Endometrial microvascular endothelial cells (primary cell): ENCODE measurements around the gene OR10A2. TPM values are rescaled to one million over a fixed set of nuclear protein-coding genes. Genes with fewer than 3 reads are reported as not detected.
"Not testable (repeated sequence)": the region's sequence is repeated elsewhere in the genome, so short reads cannot be mapped to it uniquely, and the experiment has no call there.

Experiments used
- in situ Hi-C: cut with HindIII; loops from 2 replicates; pipeline ENCODE4 v1.10.0; 2017; ENCODE audit warnings: low sequenced_read_pairs, low pct_unique_long_range_greater_than_20kb; ENCODE audit errors: inconsistent ontology term
- total RNA-seq: library from RNA; depleted of rRNA; stranded (reverse); fragments of >200 nt; gene quantifications from one replicate; pipeline ENCODE4 v1.2.3, GENCODE V29; 2015; ENCODE audit errors: inconsistent ontology term

The OR10A2 gene, protein sequence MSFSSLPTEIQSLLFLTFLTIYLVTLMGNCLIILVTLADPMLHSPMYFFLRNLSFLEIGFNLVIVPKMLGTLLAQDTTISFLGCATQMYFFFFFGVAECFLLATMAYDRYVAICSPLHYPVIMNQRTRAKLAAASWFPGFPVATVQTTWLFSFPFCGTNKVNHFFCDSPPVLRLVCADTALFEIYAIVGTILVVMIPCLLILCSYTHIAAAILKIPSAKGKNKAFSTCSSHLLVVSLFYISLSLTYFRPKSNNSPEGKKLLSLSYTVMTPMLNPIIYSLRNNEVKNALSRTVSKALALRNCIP
- not detected for total RNA-seq

DNA sequence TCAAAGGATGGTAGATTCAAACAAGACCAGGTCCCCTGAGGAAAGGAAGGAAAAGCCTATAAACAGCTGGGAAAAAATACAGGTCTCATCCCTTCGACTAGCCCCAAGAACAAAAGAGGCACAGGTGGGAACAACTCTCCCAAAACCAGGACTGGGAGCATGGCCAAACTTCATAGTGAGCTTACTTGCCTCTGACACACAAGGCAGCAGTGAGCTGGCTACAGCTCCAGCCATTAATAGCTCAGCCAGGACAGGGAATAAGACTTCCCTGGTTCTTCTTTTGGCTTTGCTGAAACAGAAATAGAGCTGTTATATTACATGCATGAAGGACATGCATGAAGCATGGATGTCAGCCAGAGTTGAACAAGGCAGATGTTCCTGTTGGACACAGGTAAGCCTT lies at the start of gene OR10A2:
Gene OR10A2, plus strand, starts transcription at position 97 of the 400 bp plus-strand sequence. CDS start 6,698 bp downstream, outside the sequence.
- in situ Hi-C loops: no loop called here

DNA sequence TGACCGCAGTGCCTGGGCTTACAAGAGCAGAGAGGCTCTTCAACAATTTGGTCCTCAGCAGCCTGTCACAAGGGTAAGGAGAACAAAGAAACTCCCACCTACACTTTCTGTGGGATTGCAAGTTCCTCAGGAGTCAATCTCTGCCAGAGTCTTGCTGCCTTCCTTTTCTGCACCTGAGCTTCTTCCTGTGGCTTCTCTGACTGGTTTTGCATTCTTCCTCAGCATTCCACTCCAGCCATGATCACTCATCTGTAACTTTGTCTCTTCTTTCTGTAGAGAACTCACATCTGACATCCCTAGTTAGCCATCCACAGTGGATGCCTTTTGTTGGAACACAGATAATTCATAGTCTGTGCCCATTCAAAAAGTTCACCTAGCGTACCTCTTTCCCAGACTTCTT lies 49.2 kb upstream of the OR10A2 start:
- in situ Hi-C loops: no loop called here

DNA sequence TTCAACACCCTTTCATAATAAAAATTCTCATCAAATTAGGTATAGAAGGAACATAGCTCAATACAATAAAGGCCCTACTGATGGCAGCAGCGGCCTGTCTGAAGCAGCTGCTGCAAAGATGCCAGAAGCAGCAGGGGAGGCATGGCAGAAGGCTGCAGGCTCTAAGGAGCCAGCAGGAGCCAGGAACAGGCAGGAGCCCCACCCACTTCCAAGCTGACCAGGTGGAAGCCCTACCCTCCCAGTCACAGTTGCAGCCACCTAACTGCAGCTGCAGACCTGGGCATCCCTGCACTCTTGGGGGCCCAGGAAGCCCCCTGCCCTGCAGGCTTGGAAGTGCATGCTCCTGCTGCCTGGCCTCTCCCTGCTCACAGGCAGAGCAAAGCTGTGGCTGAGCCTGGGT lies 45.2 kb upstream of the OR10A2 start:
- in situ Hi-C loops: no loop called here

DNA sequence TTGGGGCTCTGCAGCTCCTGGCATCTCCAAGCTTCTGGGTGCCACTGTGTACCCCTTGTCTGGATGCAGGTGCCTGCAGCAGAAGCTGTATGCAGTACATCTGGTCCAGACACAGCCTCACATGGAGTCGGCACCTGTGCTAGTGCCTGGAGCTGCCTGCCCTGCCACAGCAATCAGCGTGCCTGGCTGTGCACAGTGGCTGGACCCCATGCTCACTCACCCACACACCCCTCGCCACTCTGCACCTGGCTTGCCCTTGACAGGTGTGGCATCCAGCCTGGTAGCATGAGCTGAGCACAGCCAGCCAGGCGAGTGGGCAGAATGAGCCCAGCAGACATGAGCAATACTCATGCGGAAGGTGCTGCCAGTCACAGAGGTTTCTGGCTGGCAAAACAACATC lies 43.9 kb upstream of the OR10A2 start:
- in situ Hi-C loops: no loop called here

DNA sequence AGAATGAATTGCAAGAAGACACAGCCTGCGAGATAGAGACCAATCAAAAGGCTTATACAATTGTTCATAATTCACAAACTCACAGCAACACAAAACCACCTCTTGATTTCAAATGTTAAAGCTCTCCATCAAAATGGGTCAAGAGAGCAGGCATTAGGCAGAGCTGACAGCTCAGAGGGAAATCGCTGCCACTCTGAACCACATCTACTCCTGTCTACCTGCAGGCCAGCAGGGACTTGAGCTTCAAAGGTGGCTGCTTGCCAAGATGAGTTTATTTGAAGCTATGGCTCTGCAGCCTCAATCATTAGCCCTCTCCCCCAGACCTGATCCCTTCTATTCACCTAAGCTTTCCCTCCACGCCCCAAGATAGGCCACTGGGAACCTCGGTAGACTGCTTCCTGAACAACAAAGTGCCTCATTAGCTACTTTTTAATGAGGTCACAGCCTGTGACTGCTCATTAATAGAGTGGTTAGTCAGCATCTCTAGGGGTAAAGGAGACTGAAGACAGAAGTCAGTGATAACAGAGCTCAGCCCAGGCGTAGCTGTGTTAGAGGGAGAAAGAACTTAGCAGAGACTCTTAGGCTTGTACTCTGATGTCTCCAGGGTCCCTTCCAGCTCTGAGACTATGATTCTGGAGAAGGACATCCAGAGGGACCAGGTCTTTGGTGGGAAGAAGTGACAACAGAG lies 38.6 kb upstream of the OR10A2 start:
- in situ Hi-C loops: no loop called here

DNA sequence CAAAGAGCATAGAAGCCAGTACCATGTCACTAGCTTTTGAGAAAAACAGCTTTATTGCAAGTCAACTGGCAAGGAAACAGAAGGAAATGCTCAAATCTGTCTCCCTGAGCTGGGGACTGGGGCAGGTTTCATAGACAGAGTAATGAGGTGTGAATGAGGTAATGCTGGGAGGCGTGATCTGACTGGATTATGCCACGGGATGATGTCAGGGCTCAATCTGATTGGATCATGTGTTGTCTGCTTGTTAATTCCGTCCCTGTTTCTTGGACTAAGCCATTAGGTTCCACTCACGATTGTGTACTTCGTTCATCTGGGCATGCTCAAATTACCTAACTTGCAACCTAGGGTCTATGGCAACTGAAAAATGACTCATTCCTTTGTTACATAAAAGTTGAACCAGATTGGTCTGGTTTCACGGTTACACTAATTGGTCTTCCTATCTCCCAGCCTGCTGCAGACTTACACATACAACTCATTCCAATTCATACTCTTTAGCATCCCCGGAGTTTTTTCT lies 37.6 kb upstream of the OR10A2 start:
- in situ Hi-C loops: no loop called here

DNA sequence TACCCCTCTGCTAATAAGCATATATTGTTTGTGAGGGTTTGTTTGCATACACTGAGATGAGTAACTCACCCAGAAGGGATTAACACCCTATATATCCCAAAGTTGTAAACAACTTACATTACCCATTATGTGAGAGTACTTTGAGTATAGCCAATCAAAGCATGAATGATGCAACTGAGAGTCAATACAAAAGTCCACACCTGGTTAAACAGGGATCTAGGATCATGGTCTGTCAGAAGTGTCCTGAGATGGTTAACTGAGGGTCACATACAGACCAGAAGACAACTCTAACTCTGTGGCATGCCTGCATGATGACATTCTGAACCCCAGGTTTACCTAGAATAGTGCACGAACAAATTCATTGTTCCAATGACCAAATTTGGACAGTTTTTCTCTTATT lies 34.8 kb upstream of the OR10A2 start:
- in situ Hi-C loops: no loop called here

DNA sequence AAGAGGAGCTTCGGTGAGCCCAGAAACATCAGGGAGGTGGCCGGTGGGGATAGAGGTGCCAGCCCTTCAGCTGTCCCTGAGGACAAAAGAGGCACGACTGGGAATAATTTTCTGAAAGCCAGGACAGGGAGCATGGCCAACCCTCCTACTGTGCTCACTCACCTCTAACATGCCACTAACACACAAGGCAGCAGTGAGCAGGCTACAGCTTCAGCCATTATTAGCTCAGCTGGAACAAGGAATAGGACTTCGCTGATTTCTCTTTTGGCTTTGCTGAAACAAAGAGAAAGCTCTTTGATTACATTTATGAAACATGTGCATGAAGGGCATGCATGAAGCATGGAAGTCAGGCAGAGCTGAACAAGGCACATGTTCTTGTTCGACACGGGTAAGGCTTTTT lies 29.5 kb upstream of the OR10A2 start:
- in situ Hi-C loops: no loop called here

DNA sequence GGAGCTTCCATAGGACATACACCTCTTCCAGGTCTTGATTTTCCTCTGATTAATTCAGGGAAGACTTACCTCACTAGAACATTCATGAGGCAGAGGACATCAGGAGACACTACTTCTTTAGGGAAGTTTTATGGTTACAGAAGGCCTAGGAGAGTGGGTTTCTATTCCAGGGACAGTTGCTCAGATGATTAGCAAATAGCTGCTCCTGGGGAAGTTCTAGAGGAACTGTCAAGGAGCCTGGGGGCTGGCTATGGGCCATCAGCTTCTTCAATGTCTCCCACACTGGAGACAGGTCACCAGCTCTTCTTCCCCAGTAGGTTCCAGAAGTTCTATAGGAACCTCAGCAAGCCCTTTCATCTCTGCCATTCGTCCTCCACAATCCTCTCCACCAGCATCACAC lies 28.8 kb upstream of the OR10A2 start:
- in situ Hi-C loops: no loop called here

DNA sequence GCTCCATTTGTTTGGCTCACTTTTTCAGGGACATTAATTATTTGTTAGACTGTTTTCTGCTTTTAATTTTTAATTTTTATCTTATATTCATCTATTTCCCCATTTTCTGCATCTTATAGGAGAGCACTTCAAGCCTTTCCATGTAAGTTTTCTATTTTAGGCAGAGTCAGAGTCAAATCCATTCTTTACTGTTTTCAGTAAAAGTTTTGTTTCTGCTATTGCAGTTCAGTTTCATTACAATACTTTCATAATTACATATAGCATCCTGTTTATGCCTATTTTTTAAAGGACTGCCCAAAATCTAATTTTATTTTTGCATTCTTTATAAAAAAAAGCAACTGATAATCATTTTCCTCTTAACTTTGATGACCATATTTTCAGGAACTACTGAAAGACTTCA lies 21.2 kb upstream of the OR10A2 start:
- in situ Hi-C loops: no loop called here

DNA sequence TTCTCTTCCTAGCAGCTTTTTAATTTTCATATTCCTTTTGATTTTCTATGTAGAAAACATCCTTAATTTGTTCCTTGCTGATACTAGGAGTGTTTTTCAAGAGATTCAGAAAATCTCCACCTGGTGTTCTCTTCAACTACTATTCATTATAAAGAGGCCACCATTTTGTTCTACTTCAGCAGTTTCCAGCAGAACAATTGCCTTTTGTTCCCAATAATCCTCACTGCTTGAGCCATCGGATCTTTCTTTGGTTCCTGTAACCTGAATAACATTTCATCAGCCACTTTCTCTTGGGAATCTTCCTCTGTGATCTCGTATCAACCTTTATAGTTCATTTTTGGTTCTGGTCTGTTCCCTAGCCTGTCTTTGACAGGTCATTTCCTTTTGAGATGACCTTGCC lies 19.2 kb upstream of the OR10A2 start:
- in situ Hi-C loops: no loop called here

DNA sequence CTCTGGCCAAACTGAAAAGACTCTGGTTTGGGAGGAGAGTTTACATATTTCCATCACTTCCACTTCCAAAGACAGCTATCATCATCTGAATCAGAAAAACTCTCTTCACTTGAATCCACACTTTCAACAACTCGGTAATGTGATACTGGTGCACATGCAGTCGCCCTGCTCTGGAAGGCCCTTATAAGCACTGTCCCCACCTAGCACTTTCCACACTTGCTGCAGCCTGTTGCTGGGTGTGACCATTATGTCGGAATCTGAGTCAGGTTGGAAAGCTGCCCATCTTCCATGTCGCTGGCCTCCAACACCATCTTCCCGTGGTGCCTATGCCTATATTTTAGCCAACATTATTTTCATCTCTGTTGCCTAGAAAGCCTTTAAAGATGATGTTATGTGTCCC lies 18.5 kb upstream of the OR10A2 start:
- in situ Hi-C loops: no loop called here

DNA sequence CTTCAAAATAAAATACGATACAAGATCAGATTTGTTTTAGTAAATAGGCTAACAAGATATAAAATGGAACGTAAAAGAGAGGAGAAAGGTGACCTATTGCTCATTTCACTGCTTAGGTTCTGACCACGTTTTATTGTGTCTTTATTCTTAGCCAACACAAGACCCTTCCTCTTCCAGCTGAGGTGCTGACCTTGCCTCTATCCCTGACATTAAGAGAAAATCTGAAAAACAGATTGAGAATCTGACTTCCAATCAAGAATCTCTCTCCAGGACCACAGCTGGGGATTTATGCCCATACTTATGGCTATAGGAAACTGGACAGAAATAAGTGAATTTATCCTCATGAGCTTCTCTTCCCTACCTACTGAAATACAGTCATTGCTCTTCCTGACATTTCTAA lies 17.5 kb upstream of the OR10A2 start, which contains the start of gene OR10A5:
Gene OR10A5, plus strand, starts transcription at position 301 of the 400 bp plus-strand sequence. Its CDS starts 0 bp downstream, at position 301.
- in situ Hi-C loops: no loop called here

DNA sequence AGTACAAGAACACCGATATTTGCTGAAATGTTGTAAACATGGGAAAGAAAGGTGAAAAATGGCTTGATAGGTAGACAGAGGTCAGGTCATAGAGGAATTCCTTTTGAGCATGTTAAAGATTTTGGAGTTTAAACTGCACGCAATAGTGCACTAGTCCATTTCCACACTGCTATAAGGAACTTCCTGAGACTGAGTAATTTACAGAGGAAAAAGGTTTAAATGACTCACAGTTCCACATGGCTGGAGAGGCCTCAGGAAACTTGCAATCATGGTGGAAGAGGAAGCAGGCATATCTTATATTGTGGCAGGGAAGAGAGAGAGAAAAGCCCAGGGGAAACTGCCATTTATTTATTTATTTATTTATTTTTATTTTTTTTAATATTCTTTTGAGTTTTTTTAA lies 12.3 kb upstream of the OR10A2 start:
- in situ Hi-C loops: no loop called here

DNA sequence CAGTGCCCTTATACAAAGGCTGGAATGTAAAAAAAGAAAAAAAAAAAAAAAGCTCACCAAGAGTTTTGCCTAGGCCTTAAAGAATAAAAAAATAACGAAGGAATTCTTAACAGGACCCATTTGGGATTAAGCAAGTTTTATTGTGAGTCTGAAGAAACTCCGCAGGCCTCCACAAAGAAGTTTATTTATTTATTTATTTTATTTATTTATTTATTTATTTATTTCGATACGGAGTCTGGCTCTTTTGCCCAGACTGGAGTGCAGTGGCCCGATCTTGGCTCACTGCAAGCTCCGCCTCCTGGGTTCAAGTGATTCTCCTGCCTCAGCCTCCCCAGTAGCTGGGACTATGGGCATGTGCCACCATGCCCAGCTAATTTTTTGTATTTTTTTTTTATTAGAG lies 8.1 kb upstream of the OR10A2 start:
- in situ Hi-C loops: not testable (repeated sequence)

DNA sequence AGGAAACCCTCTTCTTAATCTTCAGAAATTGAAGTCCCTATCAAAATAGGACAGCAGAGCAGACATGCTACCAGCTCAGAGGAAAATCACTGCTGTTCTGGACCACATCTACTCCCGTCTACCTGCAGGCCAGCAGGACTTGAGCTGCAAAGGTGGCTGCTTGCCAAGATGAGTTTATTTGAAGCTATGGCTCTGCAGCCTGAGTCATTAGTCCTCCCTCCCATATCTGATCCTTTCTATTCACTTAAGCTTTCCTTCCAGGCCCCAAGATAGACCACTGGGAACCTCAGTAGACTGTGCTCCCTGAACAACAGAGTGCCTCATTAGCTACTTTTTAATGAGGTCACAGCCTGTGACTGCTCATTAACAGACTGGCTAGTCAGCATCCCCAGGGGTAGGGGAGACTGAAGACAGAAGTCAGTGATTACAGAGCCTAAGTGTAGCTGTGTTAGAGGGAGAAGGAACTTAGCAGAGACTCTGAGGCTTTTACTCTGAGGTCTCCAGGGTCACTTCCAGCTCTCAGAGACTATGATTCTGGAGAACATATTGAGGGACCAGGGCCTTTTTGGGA lies 6.8 kb upstream of the OR10A2 start:
- in situ Hi-C loops: no loop called here

DNA sequence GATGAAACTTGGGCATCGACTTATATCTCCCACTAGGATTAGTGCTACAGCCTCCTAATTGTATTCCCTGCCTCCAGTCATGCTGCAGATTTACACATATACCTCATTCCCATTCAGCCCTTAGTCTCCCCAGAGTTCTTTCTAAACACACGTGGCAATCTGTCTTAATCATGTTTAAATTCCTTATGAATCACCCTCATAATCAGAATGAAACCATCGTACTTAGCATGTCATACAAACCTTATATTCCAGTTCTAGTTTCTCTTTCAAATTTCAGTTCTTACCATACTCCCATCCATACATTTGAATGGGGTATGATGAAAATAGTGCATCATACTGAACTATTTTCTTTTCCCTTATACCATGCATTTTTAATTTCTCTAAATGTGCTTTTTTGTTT lies 6.0 kb upstream of the OR10A2 start:
- in situ Hi-C loops: no loop called here

DNA sequence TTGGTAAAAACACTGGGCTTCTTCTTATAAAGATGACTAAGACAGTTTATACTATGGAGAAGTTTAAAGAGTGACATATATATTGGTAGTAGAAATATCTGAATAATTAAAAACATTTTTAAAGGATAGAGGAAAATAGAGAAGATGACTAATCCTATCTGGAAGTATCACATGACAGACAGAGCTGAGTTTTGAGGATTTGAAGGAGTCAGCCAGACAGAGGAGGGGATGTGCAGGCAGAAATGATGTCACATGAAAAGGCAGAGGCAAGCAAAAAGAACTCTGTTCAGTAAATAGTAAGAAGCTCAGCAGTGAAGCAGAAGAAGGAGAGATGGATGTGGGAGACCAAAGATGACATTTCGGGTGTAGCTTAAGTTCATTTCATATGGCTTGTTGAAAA lies 1.6 kb downstream of the OR10A2 start:
- in situ Hi-C loops: no loop called here

DNA sequence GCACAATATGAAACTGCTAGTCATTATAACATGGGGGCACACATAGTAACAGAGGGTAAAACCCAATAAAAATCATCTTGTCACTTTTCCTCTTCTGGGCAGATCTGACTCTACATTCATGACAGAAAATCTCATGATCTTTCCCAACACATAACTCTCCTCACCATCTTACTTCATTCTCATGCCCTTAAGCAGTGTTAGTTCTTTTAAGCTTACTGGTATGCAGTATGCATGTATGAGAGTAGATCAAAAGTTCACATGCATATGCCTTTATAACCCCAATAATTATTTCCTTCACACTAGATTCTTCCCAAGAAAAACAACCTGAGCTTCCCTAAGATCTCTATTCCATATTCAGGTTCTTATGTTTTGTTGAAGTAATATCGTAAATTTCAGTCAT lies 8.4 kb downstream of the OR10A2 start:
- in situ Hi-C loops: no loop called here

DNA sequence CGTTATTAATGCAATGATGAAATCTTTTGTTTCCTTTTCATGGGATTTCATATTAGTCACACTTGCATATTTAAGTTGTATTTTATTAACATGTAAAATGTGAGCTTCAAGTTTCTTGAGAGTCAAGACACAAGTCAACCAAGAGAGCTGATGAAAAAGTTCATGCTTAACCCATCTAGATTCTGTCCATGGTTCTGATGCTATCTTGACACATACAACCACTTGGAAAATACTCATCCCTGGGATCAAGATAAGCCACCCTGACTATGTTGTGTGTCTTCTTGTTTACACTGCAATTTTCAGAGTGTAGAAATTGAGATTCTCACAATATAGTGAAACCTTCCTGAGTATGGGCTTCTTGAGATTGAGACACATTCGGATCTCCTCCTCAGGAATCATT lies 12.9 kb downstream of the OR10A2 start:
- in situ Hi-C loops: no loop called here
